Uterus (tissue), 4 donors: ENCODE measurements around the gene MESP1. TPM values are rescaled to one million over a fixed set of nuclear protein-coding genes. Genes with fewer than 3 reads are reported as not detected.

Source experiments
- DNase-seq, 2 donors: peaks; one replicate each; pipeline ENCODE4 v3.0.0-alpha.2; 2019 to 2020
- H3K27ac ChIP-seq, 2 donors: fragments of 200-600 bp; sonication (generic); 1 replicate in 1 of 2; 2 replicates in 1 of 2; pipeline ENCODE4 v1.5.1; 2016 to 2018
- H3K27me3 ChIP-seq, 2 donors: fragments of 200-600 bp; sonication (generic); one replicate each; pipeline ENCODE4 v1.5.1; 2018 to 2019; ENCODE audit warnings: control low read depth in 1 of 2
- H3K36me3 ChIP-seq, 2 donors: fragments of 200-600 bp; sonication (generic); one replicate each; pipeline ENCODE4 v1.5.1; 2019; ENCODE audit warnings: control low read depth in 1 of 2
- H3K4me1 ChIP-seq, 2 donors: fragments of 200-600 bp; sonication (generic); one replicate each; pipeline ENCODE4 v1.5.1; 2018 to 2019; ENCODE audit warnings: control low read depth in 1 of 2
- H3K4me3 ChIP-seq, 2 donors: fragments of 200-600 bp; sonication (generic); 1 replicate in 1 of 2; 2 replicates in 1 of 2; pipeline ENCODE4 v1.5.1; 2018 to 2019; ENCODE audit warnings: mild to moderate bottlenecking in 1 of 2
- H3K9me3 ChIP-seq, 2 donors: fragments of 200-600 bp; sonication (generic); one replicate each; pipeline ENCODE4 v1.5.1; 2019; ENCODE audit warnings: control low read depth in 1 of 2
- POLR2A ChIP-seq, 2 donors: fragments of 450-650 bp; IDR thresholded peaks; one replicate each; pipeline ENCODE4 v1.6.1; 2016; ENCODE audit warnings: antibody characterized with exemption in 2 of 2, mild to moderate bottlenecking in 1 of 2, moderate library complexity in 1 of 2
- intact Hi-C: fragments of 100-400 bp; cut with DNase I; formaldehyde crosslinking; loops from one replicate; pipeline ENCODE4 v1.15.1; 2023; ENCODE audit warnings: low total_unique reads
- total RNA-seq, 4 donors: library from RNA; depleted of rRNA in 3 of 4; stranded (reverse); fragments of >200 nt in 3 of 4; gene quantifications; one replicate each; pipeline versions ENCODE4 v1.1.0 to v1.2.4, GENCODE V29; 2014 to 2023
- TF ChIP-seq, protein P1 (sequence below), 4 experiments: fragments of 200-600 bp in 2 of 4; fragments of 450-650 bp in 2 of 4; sonication (generic) in 2 of 4; IDR thresholded peaks; one replicate each; pipeline ENCODE4 v1.5.1; 2016 to 2019; ENCODE audit warnings: antibody characterized with exemption in 4 of 4, mild to moderate bottlenecking in 2 of 4, moderate library complexity in 1 of 4
- donor health status: DM: yes; HTN: yes; CAD: no.

Gene MESP1
- total RNA-seq, 4 donors from 2014 or later, result 1.0 to 6.5 (median 2.7) TPM; not detected in 1

GRCh38 chr15:89761009-89761831 lies 10.2 kb upstream of the MESP1 start:
- H3K9me3 ChIP-seq, result no peaks in the 10 kb centered on the region
- H3K36me3 ChIP-seq, result no peaks in the 10 kb centered on the region
- DNase-seq, result no peak
- H3K4me1 ChIP-seq, result no peaks in the 10 kb centered on the region
- no peak overlapping the region for H3K27ac ChIP-seq
- intact Hi-C loops, result no loop called here
- TF ChIP-seq, protein P1, sequence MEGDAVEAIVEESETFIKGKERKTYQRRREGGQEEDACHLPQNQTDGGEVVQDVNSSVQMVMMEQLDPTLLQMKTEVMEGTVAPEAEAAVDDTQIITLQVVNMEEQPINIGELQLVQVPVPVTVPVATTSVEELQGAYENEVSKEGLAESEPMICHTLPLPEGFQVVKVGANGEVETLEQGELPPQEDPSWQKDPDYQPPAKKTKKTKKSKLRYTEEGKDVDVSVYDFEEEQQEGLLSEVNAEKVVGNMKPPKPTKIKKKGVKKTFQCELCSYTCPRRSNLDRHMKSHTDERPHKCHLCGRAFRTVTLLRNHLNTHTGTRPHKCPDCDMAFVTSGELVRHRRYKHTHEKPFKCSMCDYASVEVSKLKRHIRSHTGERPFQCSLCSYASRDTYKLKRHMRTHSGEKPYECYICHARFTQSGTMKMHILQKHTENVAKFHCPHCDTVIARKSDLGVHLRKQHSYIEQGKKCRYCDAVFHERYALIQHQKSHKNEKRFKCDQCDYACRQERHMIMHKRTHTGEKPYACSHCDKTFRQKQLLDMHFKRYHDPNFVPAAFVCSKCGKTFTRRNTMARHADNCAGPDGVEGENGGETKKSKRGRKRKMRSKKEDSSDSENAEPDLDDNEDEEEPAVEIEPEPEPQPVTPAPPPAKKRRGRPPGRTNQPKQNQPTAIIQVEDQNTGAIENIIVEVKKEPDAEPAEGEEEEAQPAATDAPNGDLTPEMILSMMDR (IDR thresholded peaks at IDR 0.05), result no peak
- no peak for TF ChIP-seq POLR2A (IDR thresholded peaks at IDR 0.05)
- H3K27me3 ChIP-seq, result no peaks in the 10 kb centered on the region
- no peak overlapping the region for H3K4me3 ChIP-seq

DNA sequence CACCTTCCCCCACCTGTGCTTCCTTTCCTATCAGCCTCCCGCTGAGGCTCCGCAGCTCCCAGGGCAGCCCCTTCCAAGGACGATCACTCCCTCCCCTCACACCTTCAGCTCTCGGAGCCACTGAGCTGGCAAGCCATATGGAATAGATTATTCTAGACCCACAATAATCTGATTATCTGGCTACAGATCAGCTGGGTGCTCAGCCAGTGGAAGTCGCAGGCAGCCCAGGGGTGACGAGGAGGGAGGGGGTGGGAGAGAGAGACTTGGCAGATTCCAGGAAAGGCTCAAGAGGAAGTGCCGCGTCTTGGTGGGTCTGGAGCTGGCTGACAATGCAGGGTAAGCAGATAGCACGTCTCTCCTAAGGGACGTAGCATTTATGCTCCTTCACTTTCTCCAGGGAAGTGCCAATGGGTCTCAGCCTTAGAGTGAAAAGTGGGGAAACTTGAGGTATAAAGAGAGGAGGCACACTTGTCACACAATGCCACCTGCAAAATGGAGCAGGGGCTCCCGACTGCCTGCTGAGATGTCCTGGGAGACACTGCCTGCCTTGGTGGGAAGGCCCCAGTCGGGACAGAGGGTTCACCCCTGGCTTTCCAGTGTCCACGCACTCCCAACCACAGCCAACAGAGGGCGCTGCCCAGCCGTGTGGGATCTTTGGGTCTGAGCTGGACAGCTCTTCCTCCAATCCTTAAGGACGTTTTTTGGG lies 9.4 kb upstream of the MESP1 start:
- Histone ChIP-seq H3K36me3 (no peaks in the 10 kb centered on the region), H3K27ac (no peak overlapping the region), H3K4me3 (no peak overlapping the region), H3K4me1 (no peaks in the 10 kb centered on the region), H3K27me3 (no peaks in the 10 kb centered on the region), H3K9me3 (no peaks in the 10 kb centered on the region)
- DNase-seq, result peak; percentile 34 to 62
- intact Hi-C loops, result no loop called here
- TF ChIP-seq, protein P1 (IDR thresholded peaks at IDR 0.05), result peak; percentile 66 to 84 (median 77)
- TF ChIP-seq POLR2A (IDR thresholded peaks at IDR 0.05), result no peak

GRCh38 chr15:89759835-89760234 lies 8.8 kb upstream of the MESP1 start:
- Histone ChIP-seq H3K27me3 (no peaks in the 10 kb centered on the region), H3K27ac (no peak overlapping the region), H3K4me3 (no peak overlapping the region), H3K9me3 (no peaks in the 10 kb centered on the region), H3K36me3 (no peaks in the 10 kb centered on the region), H3K4me1 (no peaks in the 10 kb centered on the region)
- TF ChIP-seq, protein P1 (IDR thresholded peaks at IDR 0.05), result no peak
- TF ChIP-seq POLR2A (IDR thresholded peaks at IDR 0.05), result no peak
- DNase-seq, result no peak
- intact Hi-C loops, result loop anchor here (5.0 kb wide), 1 partner anchor 112 kb away; no protein-coding TSS in a partner anchor

GRCh38 chr15:89758981-89759380 lies 7.9 kb upstream of the MESP1 start:
- no peak for DNase-seq
- Histone ChIP-seq H3K9me3 (no peaks in the 10 kb centered on the region), H3K27me3 (no peaks in the 10 kb centered on the region), H3K36me3 (no peaks in the 10 kb centered on the region), H3K4me1 (no peaks in the 10 kb centered on the region), H3K4me3 (no peak overlapping the region), H3K27ac (no peak overlapping the region)
- TF ChIP-seq POLR2A (IDR thresholded peaks at IDR 0.05), result no peak
- TF ChIP-seq, protein P1 (IDR thresholded peaks at IDR 0.05), result no peak
- intact Hi-C loops, result loop anchor here (5.0 kb wide), 1 partner anchor 113 kb away; no protein-coding TSS in a partner anchor

DNA sequence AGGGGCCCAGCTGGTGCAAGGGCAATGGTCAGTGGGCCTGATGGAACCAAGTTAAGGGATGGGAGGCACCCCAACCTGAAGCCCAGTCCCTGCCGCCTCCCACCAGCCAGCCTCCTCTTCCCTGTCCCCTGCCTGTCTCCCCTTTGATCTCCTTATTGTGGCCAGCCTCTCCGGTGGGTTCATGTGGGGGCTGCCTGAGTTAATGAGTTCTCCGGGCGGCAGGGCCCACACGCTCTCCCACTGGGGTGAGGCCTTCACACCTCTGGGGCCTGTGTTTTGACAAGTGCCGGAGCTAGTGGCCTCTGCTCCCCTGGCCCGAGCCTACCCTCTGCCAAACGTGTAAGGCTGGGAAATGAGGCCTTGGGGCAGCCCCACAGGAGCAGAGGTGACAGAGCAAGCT lies 7.2 kb upstream of the MESP1 start:
- intact Hi-C loops, result loop anchor here (5.0 kb wide), 1 partner anchor 114 kb away; no protein-coding TSS in a partner anchor
- TF ChIP-seq, protein P1 (IDR thresholded peaks at IDR 0.05), result no peak
- TF ChIP-seq POLR2A (IDR thresholded peaks at IDR 0.05), result no peak
- DNase-seq, result no peak
- Histone ChIP-seq H3K4me1 (no peaks in the 10 kb centered on the region), H3K9me3 (no peaks in the 10 kb centered on the region), H3K27me3 (no peaks in the 10 kb centered on the region), H3K4me3 (no peak overlapping the region), H3K36me3 (no peaks in the 10 kb centered on the region), H3K27ac (no peak overlapping the region)
